ENCODE results near the gene SEZ6L2. TPM values are rescaled to one million over a fixed set of nuclear protein-coding genes. Genes with fewer than 3 reads are reported as not detected.

SEZ6L2 gene
- total and polyA plus RNA-seq, 2 of the 8 experiments (the other 6 are each of a cell fraction or from before 2014, with no cell fraction given) = 43.5 to 47.7 TPM

- TF ChIP-seq CHD7 (IDR thresholded peaks at IDR 0.05; ENCODE audit: insufficient replicate concordance, low read length) = no peak
- no peak for TF ChIP-seq CTCF (IDR thresholded peaks at IDR 0.05; ENCODE audit: control extremely low read depth in 1 of 3, insufficient read depth in 1 of 3, low read depth in 1 of 3, low read length in 3 of 3)
- no peak for TF ChIP-seq CHD1 (IDR thresholded peaks at IDR 0.05; ENCODE audit: low read depth, low read length)
- no peak for TF ChIP-seq USF2 (IDR thresholded peaks at IDR 0.05; ENCODE audit: low read length)
- no peak for TF ChIP-seq BCL11A (IDR thresholded peaks at IDR 0.05; ENCODE audit: low read depth in 2 of 2, low read length in 2 of 2)
- TF ChIP-seq SUZ12 (IDR thresholded peaks at IDR 0.05; ENCODE audit: low read length) = no peak
These were observed 54.6 kb downstream of the SEZ6L2 start (continued) for GRCh38 chr16:29844575-29845331.
